Measurements from ENCODE around the gene LLGL1.

The LLGL1 gene

DNA sequence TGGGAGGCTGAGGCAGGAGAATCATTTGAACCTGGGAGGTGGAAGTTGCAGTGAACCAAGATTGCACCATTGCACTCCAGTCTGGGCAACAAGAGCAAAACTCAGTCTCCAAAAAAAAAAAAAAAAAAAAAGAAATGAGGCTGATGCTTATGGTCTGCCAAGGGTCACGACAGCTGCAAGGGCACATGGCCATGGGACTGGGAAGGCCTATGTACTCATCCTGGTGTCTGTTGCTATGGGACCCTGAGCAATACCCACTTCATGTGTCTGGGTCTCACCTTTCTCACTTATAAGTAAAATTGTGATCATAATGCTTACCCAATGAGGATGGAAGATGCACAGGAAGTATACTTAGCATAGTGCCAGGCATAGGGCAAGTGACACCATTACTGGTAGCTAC is 51.6 kb downstream of the LLGL1 start:
- no peak overlapping the region for H3K4me3 ChIP-seq (ENCODE audit: control insufficient read depth, low read depth, low read length)
- DNase-seq (ENCODE audit: low read depth) = no peak
- TF ChIP-seq, protein P1, sequence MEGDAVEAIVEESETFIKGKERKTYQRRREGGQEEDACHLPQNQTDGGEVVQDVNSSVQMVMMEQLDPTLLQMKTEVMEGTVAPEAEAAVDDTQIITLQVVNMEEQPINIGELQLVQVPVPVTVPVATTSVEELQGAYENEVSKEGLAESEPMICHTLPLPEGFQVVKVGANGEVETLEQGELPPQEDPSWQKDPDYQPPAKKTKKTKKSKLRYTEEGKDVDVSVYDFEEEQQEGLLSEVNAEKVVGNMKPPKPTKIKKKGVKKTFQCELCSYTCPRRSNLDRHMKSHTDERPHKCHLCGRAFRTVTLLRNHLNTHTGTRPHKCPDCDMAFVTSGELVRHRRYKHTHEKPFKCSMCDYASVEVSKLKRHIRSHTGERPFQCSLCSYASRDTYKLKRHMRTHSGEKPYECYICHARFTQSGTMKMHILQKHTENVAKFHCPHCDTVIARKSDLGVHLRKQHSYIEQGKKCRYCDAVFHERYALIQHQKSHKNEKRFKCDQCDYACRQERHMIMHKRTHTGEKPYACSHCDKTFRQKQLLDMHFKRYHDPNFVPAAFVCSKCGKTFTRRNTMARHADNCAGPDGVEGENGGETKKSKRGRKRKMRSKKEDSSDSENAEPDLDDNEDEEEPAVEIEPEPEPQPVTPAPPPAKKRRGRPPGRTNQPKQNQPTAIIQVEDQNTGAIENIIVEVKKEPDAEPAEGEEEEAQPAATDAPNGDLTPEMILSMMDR (IDR thresholded peaks at IDR 0.05; ENCODE audit: control insufficient read depth, insufficient read depth, low read depth, low read length, missing control alignments) = no peak

DNA sequence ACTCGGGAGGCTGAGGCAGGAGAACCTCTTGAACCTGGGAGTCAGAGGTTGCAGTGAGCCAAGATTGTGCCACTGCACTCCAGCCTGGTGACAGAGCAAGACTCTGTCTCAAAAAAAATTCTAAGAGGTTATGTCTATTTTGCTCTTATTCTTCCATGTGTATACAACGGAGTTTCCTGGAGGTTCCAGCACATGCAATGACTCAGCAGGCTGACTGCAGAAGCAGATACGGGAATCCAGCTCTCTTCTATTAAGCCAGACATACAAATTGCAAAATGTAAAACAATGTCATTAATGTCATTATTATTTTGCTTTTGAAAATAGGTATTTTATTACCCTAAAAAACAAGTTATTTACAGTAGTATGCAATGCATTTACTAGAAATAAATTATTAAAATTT is 53.4 kb downstream of the LLGL1 start:
- H3K4me3 ChIP-seq (ENCODE audit: control insufficient read depth, low read depth, low read length) = no peak overlapping the region
- no peak for DNase-seq (ENCODE audit: low read depth)
- TF ChIP-seq, protein P1 (IDR thresholded peaks at IDR 0.05; ENCODE audit: control insufficient read depth, insufficient read depth, low read depth, low read length, missing control alignments) = no peak

DNA sequence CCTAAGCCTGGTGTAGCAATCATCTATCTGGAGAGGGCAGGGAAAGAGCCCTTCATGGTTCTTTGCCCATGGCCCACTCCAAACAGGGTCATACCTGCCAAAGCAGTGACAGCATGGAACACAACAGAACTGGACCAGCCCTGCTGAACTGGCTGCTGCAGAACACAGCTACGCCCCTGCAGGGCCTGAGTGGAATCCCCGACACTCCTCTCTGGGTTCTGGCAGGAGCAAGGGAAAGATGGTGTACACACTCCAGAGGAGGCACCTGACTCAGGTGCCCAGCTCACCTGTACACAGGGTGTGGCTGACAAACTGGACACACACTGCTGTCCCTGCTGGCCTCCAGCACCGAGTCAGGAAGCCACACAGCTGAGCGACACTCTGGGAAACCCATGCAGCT is 54.8 kb downstream of the LLGL1 start:
- TF ChIP-seq, protein P1 (IDR thresholded peaks at IDR 0.05; ENCODE audit: control insufficient read depth, insufficient read depth, low read depth, low read length, missing control alignments) = no peak

DNA sequence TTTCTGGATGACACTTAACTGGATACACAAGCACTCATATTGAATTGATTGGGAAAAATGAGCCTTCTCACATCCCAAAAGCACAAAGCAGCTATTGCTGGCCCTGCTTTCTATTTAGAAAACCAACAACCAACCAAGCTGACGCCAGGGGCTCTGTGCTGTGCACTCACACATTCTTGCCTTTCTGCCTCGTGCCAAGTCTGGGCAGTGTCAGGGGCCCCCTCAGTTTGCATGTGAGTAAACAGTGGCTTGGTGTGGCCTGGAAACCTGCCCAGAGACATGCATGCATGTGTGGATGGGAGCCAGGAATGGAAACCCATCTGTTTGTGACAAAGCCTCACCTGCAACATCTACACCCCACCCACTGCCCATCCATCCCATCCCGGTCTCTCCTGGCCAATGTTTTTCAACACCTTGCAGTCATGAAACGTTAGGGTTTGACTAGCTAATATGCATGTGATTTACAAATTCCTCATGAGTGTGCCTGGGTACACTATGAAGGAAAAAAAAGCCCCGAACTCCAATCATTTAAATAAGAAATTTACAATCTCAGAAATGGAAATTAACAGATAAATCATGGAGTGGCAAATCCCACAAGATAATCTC is 55.4 kb downstream of the LLGL1 start:
- TF ChIP-seq, protein P1 (IDR thresholded peaks at IDR 0.05; ENCODE audit: control insufficient read depth, insufficient read depth, low read depth, low read length, missing control alignments) = no peak
- no peak for DNase-seq (ENCODE audit: low read depth)
- H3K4me3 ChIP-seq (ENCODE audit: control insufficient read depth, low read depth, low read length) = no peak overlapping the region

More for the DNA sequence above, 54.8 kb downstream of the LLGL1 start:
- no peak overlapping the region for H3K4me3 ChIP-seq (ENCODE audit: control insufficient read depth, low read depth, low read length)
- DNase-seq (ENCODE audit: low read depth) = no peak

DNA sequence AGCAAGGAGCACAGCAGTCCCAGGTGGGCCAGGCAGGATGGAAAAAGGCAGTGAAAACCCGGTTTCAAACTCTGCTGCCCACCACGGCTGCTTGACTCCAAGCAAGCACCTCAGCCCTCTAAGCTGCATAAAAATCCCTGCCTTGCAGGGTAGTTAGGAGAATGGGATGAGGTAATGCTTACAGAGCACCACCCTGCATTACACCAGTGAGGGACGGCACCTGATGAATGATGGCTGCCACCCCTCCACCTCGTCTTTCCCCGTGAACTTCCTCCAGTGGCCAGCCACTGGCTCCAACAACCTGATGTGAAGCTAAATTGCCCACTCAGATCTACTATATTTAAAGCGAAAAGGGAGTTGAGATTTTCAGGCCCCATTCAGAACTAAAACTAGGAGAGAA is 56.4 kb downstream of the LLGL1 start:
- TF ChIP-seq, protein P1 (IDR thresholded peaks at IDR 0.05; ENCODE audit: control insufficient read depth, insufficient read depth, low read depth, low read length, missing control alignments) = no peak
- no peak overlapping the region for H3K4me3 ChIP-seq (ENCODE audit: control insufficient read depth, low read depth, low read length)
- no peak for DNase-seq (ENCODE audit: low read depth)

DNA sequence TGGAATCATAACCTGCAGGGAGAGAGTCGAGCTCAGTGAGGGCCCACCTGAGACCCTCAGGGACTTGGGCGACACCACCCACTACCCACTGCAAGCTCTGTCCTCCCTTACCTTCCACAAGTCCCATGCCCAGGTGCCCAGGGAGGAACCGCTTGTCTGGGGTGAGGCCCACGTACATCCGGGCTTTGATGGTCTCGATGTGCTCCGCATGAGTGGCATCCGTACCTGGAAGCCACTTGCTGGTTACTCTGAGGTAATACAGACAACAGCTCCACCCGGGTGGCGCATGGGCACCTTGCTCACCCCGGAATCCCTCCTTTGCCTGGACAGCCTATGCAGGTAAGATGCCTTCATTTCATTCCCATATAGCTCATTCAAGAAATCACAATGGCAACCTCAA is 59.9 kb downstream of the LLGL1 start:
- DNase-seq (ENCODE audit: low read depth) = no peak
- TF ChIP-seq, protein P1 (IDR thresholded peaks at IDR 0.05; ENCODE audit: control insufficient read depth, insufficient read depth, low read depth, low read length, missing control alignments) = no peak
- no peak overlapping the region for H3K4me3 ChIP-seq (ENCODE audit: control insufficient read depth, low read depth, low read length)

All from AG09309 (cell line).